Measurements from ENCODE around the gene ASCL2.

The ASCL2 gene

GRCh38 chr11:2270322-2271076 lies at the start of gene ASCL2:
ASCL2 (minus strand) TSS chr11:2270588; CDS start chr11:2270332, 256 bp downstream.
- H3K36me3 ChIP-seq (ENCODE audit: control insufficient read depth, insufficient read depth, low read length): no peaks in the 10 kb centered on the region
- H3K4me3 ChIP-seq (ENCODE audit: low read depth, low read length): peak within 1 kb of the TSS; percentile 32
- no peak within 1 kb of the TSS for H3K9ac ChIP-seq (ENCODE audit: low read depth, low read length)
- no peaks in the 10 kb centered on the region for H3K4me1 ChIP-seq (ENCODE audit: control insufficient read depth, insufficient read depth, low read length)
- peaks cover 69% of the 10 kb centered on the region for H3K27me3 ChIP-seq (ENCODE audit: control insufficient read depth, insufficient read depth, low read length)
- H3K9me3 ChIP-seq (ENCODE audit: control insufficient read depth, insufficient read depth, low read length): no peaks in the 10 kb centered on the region

DNA sequence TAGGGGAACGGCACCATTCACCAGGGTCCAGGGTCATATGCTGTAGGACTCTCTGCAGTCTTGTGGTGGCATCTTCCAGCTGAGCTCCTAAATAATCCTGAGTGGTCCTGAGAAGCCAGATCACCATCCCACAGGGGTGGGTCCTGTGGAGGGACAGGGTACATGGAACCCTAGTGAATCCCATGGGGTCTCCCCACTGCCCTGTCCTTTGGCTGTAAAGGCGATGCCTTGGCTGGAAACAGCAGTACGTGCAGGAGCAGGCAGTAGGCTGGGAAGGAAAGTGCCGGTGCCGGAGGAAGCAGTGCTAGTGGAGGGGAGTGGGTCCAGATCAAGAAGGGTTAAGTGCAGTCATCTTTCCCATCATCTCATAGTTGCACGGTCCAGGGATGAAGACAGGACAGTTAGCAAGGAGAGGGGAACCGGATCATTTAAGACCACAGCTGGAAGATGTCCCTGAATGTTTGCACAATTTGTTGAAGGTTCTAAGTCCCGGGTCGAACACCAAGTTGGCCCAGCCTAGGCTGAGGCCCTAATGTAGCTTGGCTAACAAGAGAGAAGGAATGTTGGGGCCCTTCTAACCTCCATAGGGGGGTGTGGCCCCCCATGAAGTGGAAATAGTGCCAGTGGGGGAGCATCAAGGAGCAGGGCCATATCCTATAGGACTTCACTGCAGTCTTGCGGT lies 49.5 kb upstream of the ASCL2 start:
- no peak overlapping the region for H3K4me3 ChIP-seq (ENCODE audit: low read depth, low read length)
- H3K36me3 ChIP-seq (ENCODE audit: control insufficient read depth, insufficient read depth, low read length): no peaks in the 10 kb centered on the region
- H3K9me3 ChIP-seq (ENCODE audit: control insufficient read depth, insufficient read depth, low read length): no peaks in the 10 kb centered on the region
- H3K9ac ChIP-seq (ENCODE audit: low read depth, low read length): no peak overlapping the region
- H3K4me1 ChIP-seq (ENCODE audit: control insufficient read depth, insufficient read depth, low read length): no peaks in the 10 kb centered on the region
- H3K27me3 ChIP-seq (ENCODE audit: control insufficient read depth, insufficient read depth, low read length): no peaks in the 10 kb centered on the region

DNA sequence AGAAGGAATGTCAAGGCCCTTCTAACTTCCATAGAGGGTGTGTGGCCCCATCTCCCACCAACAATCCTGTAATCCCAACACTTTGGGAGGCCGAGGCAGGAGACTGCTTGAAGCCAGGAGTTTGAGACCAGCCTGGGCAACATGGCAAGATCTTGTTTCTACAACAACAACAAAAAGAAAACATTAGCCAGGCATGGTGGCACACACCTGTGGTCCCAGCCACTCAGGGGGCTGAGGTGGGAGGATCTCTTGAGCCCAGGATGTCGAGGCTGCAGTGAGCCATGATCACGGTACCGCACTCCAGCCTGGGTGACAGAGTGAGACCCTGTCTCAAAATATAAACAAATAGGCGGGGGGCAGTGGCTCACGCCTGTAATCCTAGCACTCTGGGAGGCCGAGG lies 48.3 kb upstream of the ASCL2 start:
- H3K27me3 ChIP-seq (ENCODE audit: control insufficient read depth, insufficient read depth, low read length): no peaks in the 10 kb centered on the region
- H3K9ac ChIP-seq (ENCODE audit: low read depth, low read length): no peak overlapping the region
- no peaks in the 10 kb centered on the region for H3K36me3 ChIP-seq (ENCODE audit: control insufficient read depth, insufficient read depth, low read length)
- H3K4me1 ChIP-seq (ENCODE audit: control insufficient read depth, insufficient read depth, low read length): no peaks in the 10 kb centered on the region
- H3K9me3 ChIP-seq (ENCODE audit: control insufficient read depth, insufficient read depth, low read length): no peaks in the 10 kb centered on the region
- H3K4me3 ChIP-seq (ENCODE audit: low read depth, low read length): no peak overlapping the region

DNA sequence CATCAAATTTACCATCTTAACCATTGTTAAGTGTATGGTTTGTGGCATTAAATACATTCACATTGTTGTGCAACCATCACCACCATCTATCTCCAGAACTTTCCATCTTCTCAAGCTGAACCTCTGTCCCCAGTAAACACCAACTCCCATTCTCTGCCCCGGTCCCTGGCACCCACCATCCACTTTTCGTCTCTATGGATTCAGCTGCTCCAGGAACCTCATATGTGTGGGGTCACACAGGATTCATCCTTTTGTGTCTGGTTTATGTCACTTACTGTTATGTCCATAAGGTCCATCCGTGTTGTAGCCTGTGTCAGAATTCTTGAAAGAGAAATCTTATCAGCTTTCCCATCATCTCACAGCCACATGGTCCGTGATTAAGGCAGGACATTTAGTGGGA lies 47.7 kb upstream of the ASCL2 start:
- no peaks in the 10 kb centered on the region for H3K4me1 ChIP-seq (ENCODE audit: control insufficient read depth, insufficient read depth, low read length)

DNA sequence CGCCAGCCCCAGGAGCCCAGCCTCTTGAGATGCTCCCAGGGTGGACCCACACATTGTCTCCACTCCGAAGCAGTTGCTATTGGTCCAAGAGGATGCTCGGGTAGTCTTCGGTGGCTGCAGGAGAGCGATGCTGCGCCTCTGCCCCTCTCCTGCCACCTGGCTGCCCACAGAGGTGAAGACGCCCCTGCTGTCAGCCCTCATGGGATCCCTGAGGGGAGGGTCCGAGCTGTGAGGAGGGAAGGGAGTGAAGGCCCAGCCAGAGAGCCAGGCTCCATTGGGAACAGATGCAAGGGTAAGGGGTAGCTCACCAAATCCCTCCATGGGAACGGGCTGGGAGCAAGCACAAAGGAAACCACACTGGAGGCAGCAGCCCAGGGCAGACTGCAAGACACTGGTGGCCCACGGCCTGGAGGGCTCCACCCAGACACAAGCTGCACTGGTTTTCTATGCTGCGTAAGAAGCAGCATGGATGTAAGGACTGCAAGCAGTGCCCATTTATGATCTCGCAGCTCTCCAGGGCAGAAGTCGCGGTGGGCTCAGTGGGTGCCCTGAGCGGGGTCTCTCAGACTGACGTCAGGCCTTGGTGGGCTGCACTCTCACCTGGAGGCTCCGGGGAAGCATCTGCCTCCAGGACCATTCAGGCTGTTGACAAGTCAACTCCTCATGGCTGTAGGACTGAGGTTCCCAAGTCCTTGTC lies 47.1 kb upstream of the ASCL2 start:
- no peak overlapping the region for H3K4me3 ChIP-seq (ENCODE audit: low read depth, low read length)
- H3K36me3 ChIP-seq (ENCODE audit: control insufficient read depth, insufficient read depth, low read length): no peaks in the 10 kb centered on the region
- H3K9ac ChIP-seq (ENCODE audit: low read depth, low read length): no peak overlapping the region
- H3K27me3 ChIP-seq (ENCODE audit: control insufficient read depth, insufficient read depth, low read length): no peaks in the 10 kb centered on the region
- H3K4me1 ChIP-seq (ENCODE audit: control insufficient read depth, insufficient read depth, low read length): no peaks in the 10 kb centered on the region
- H3K9me3 ChIP-seq (ENCODE audit: control insufficient read depth, insufficient read depth, low read length): no peaks in the 10 kb centered on the region

More for the DNA sequence above, 47.7 kb upstream of the ASCL2 start:
- no peaks in the 10 kb centered on the region for H3K27me3 ChIP-seq (ENCODE audit: control insufficient read depth, insufficient read depth, low read length)
- no peaks in the 10 kb centered on the region for H3K9me3 ChIP-seq (ENCODE audit: control insufficient read depth, insufficient read depth, low read length)
- H3K9ac ChIP-seq (ENCODE audit: low read depth, low read length): no peak overlapping the region
- H3K36me3 ChIP-seq (ENCODE audit: control insufficient read depth, insufficient read depth, low read length): no peaks in the 10 kb centered on the region
- H3K4me3 ChIP-seq (ENCODE audit: low read depth, low read length): no peak overlapping the region

GRCh38 chr11:2316963-2317244 lies 46.5 kb upstream of the ASCL2 start:
- H3K4me3 ChIP-seq (ENCODE audit: low read depth, low read length): no peak overlapping the region

GRCh38 chr11:2316169-2316962 lies 46.0 kb upstream of the ASCL2 start:
- no peak overlapping the region for H3K4me3 ChIP-seq (ENCODE audit: low read depth, low read length)
- no peaks in the 10 kb centered on the region for H3K36me3 ChIP-seq (ENCODE audit: control insufficient read depth, insufficient read depth, low read length)
- H3K9ac ChIP-seq (ENCODE audit: low read depth, low read length): no peak overlapping the region
- no peaks in the 10 kb centered on the region for H3K27me3 ChIP-seq (ENCODE audit: control insufficient read depth, insufficient read depth, low read length)
- no peaks in the 10 kb centered on the region for H3K9me3 ChIP-seq (ENCODE audit: control insufficient read depth, insufficient read depth, low read length)
- no peaks in the 10 kb centered on the region for H3K4me1 ChIP-seq (ENCODE audit: control insufficient read depth, insufficient read depth, low read length)

More at GRCh38 chr11:2316963-2317244, 46.5 kb upstream of the ASCL2 start:
- Histone ChIP-seq H3K27me3 (ENCODE audit: control insufficient read depth, insufficient read depth, low read length) (no peaks in the 10 kb centered on the region), H3K36me3 (ENCODE audit: control insufficient read depth, insufficient read depth, low read length) (no peaks in the 10 kb centered on the region), H3K9ac (ENCODE audit: low read depth, low read length) (no peak overlapping the region), H3K9me3 (ENCODE audit: control insufficient read depth, insufficient read depth, low read length) (no peaks in the 10 kb centered on the region), H3K4me1 (ENCODE audit: control insufficient read depth, insufficient read depth, low read length) (no peaks in the 10 kb centered on the region)

- Histone ChIP-seq H3K4me1 (ENCODE audit: control insufficient read depth, insufficient read depth, low read length) (no peaks in the 10 kb centered on the region), H3K4me3 (ENCODE audit: low read depth, low read length) (no peak overlapping the region), H3K9ac (ENCODE audit: low read depth, low read length) (no peak overlapping the region), H3K27me3 (ENCODE audit: control insufficient read depth, insufficient read depth, low read length) (no peaks in the 10 kb centered on the region), H3K9me3 (ENCODE audit: control insufficient read depth, insufficient read depth, low read length) (no peaks in the 10 kb centered on the region), H3K36me3 (ENCODE audit: control insufficient read depth, insufficient read depth, low read length) (no peaks in the 10 kb centered on the region)
Observed at GRCh38 chr11:2315395-2316168, 45.2 kb upstream of the ASCL2 start.

DNA sequence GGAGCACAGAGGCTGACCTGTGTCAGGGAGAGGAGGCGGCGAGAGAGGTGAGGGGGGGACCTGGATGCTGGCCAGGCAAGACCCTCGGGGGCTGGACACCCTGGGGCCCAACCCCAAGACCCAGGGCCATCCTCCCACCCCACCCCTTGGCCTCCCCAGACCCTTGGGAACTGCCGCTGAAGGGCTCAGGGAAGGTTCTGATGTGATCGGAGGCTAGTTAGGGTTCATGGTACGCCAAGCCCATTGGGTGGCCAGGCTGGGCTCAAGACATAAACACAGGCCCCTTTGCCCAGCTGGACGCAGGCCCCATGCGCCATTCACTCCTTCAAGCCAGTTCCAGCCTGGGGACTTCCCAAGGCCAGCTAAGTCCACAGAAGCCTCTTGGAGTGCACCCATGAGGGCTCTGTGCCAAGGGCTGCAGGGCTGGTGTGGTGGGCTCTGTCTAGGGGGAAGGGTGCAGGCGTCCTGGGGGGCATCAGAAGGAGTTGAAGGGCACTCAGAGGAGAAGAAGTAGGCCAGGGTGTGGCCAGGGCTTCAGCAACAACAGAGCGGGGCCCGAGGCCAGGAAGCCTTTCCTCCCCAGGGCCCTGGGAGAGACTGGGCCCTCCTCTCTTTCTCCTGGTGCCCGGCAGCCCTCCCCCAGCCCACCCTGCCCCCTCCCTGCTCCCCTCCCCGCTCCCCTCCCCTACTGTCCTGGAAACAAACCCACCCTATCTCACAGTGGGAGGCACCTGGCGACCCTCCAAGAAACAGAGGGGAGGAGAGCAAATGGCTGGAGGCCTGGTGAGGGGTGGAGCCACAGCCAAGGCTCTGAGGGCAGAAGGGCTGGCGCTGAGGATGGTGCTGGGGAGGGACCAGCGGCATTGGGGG lies 44.4 kb upstream of the ASCL2 start:
- no peaks in the 10 kb centered on the region for H3K27me3 ChIP-seq (ENCODE audit: control insufficient read depth, insufficient read depth, low read length)
- H3K4me3 ChIP-seq (ENCODE audit: low read depth, low read length): no peak overlapping the region
- no peaks in the 10 kb centered on the region for H3K9me3 ChIP-seq (ENCODE audit: control insufficient read depth, insufficient read depth, low read length)
- no peaks in the 10 kb centered on the region for H3K36me3 ChIP-seq (ENCODE audit: control insufficient read depth, insufficient read depth, low read length)
- no peaks in the 10 kb centered on the region for H3K4me1 ChIP-seq (ENCODE audit: control insufficient read depth, insufficient read depth, low read length)
- H3K9ac ChIP-seq (ENCODE audit: low read depth, low read length): no peak overlapping the region

- no peaks in the 10 kb centered on the region for H3K36me3 ChIP-seq (ENCODE audit: control insufficient read depth, insufficient read depth, low read length)
- no peak overlapping the region for H3K9ac ChIP-seq (ENCODE audit: low read depth, low read length)
- H3K4me1 ChIP-seq (ENCODE audit: control insufficient read depth, insufficient read depth, low read length): no peaks in the 10 kb centered on the region
- no peaks in the 10 kb centered on the region for H3K9me3 ChIP-seq (ENCODE audit: control insufficient read depth, insufficient read depth, low read length)
- no peaks in the 10 kb centered on the region for H3K27me3 ChIP-seq (ENCODE audit: control insufficient read depth, insufficient read depth, low read length)
- no peak overlapping the region for H3K4me3 ChIP-seq (ENCODE audit: low read depth, low read length)
Observed at GRCh38 chr11:2314136-2314524, 43.7 kb upstream of the ASCL2 start.
